ENCODE results near the gene IMPG2.
A peak's percentile ranks its signal among the peaks of the same experiment; 100 is the strongest.

Gene IMPG2

DNA sequence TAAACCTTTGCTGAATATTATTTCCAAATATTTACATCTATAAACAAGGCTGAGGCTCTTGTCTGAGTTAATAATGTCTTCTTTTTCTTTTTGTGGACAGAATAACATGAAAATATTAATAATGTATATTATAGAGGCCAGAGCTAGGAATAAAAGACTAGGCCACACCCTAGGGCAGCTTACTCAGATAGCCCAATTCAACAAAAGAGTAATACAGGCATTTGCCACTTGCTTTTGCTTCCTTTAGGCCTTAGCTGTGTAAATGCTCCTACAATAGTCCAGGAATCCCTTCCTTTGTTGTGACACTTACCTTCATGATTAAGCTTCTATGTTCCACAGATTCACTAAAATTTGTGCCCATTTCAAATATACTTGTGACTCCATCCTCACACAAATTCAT, 16.5 kb downstream of the IMPG2 start:
- H3K4me3 ChIP-seq (ENCODE audit: low read depth, low read length) = no peak overlapping the region
- H3K9me3 ChIP-seq = no peaks in the 10 kb centered on the region
- no peak for DNase-seq
- TF ChIP-seq, protein P1, sequence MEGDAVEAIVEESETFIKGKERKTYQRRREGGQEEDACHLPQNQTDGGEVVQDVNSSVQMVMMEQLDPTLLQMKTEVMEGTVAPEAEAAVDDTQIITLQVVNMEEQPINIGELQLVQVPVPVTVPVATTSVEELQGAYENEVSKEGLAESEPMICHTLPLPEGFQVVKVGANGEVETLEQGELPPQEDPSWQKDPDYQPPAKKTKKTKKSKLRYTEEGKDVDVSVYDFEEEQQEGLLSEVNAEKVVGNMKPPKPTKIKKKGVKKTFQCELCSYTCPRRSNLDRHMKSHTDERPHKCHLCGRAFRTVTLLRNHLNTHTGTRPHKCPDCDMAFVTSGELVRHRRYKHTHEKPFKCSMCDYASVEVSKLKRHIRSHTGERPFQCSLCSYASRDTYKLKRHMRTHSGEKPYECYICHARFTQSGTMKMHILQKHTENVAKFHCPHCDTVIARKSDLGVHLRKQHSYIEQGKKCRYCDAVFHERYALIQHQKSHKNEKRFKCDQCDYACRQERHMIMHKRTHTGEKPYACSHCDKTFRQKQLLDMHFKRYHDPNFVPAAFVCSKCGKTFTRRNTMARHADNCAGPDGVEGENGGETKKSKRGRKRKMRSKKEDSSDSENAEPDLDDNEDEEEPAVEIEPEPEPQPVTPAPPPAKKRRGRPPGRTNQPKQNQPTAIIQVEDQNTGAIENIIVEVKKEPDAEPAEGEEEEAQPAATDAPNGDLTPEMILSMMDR (IDR thresholded peaks at IDR 0.05; ENCODE audit: low read depth, low read length) = no peak
- no peaks in the 10 kb centered on the region for H3K36me3 ChIP-seq
- H3K4me1 ChIP-seq = 0 out of 2 replicates have a peak, but pooled peaks cover 4% of the 10 kb centered on the region
- no peaks in the 10 kb centered on the region for H3K27me3 ChIP-seq

- TF ChIP-seq, protein P1 (IDR thresholded peaks at IDR 0.05; ENCODE audit: low read depth, low read length) = no peak
- no peaks in the 10 kb centered on the region for H3K9me3 ChIP-seq
- H3K27me3 ChIP-seq = no peaks in the 10 kb centered on the region
- H3K4me1 ChIP-seq = 0 out of 2 replicates have a peak, but pooled peaks cover 4% of the 10 kb centered on the region
- no peaks in the 10 kb centered on the region for H3K36me3 ChIP-seq
- no peak overlapping the region for H3K4me3 ChIP-seq (ENCODE audit: low read depth, low read length)
- no peak for DNase-seq
Observed at GRCh38 chr3:101303089-101303731, 17.2 kb downstream of the IMPG2 start.

DNA sequence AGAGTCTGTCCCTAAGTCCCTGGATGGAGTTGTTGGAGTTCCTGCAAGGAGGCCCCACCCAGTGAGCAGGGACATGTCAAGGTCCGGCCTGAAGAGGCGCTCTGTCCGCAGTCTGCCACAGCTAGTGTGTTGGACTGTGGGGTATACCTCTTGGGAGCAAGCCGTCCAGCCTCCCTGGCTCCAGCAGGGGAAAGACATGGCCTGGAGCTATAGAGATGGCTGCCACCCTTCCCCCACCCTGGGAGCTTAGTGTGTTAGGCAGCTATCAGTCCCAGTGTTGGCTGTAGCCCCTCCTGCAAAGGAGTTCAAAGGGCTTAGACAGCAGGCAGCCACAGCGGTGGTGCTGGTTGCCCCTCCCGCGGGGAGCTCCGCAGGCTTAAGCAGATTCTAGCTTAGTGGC, 20.3 kb downstream of the IMPG2 start:
- Histone ChIP-seq H3K4me3 (ENCODE audit: low read depth, low read length) (no peak overlapping the region), H3K27me3 (no peaks in the 10 kb centered on the region), H3K9me3 (no peaks in the 10 kb centered on the region), H3K4me1 (0 out of 2 replicates have a peak, but pooled peaks cover 4% of the 10 kb centered on the region), H3K36me3 (no peaks in the 10 kb centered on the region)
- TF ChIP-seq, protein P1 (IDR thresholded peaks at IDR 0.05; ENCODE audit: low read depth, low read length) = no peak
- peak; percentile 27 for DNase-seq

GRCh38 chr3:101292027-101292426, 28.3 kb downstream of the IMPG2 start:
- TF ChIP-seq, protein P1 (IDR thresholded peaks at IDR 0.05; ENCODE audit: low read depth, low read length) = no peak
- H3K36me3 ChIP-seq = no peaks in the 10 kb centered on the region
- H3K4me3 ChIP-seq (ENCODE audit: low read depth, low read length) = no peak overlapping the region
- DNase-seq = no peak
- no peaks in the 10 kb centered on the region for H3K4me1 ChIP-seq
- H3K27me3 ChIP-seq = no peaks in the 10 kb centered on the region
- H3K9me3 ChIP-seq = no peaks in the 10 kb centered on the region; the same call in 1 of the 2 replicates

DNA sequence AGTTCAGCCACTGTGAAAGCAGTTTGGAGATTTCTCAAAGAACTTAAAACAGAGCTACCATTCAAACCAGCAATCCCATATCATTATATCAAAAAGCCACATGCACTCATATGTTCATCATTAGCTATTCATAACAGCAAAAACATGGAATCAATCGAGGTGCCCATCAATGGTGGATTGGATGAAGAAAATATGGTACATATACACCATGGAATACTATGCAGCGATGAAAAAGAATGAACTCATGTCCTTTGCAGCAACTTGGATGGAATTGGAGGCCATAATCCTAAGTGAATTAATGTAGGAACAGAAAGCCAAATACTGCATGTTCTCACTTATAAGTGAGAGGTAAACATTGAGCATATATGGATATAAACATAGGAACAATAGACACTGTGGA, 32.1 kb downstream of the IMPG2 start:
- Histone ChIP-seq H3K4me3 (ENCODE audit: low read depth, low read length) (no peak overlapping the region), H3K36me3 (no peaks in the 10 kb centered on the region), H3K9me3 (no peaks in the 10 kb centered on the region; the same call in 1 of the 2 replicates), H3K4me1 (no peaks in the 10 kb centered on the region), H3K27me3 (no peaks in the 10 kb centered on the region)
- TF ChIP-seq, protein P1 (IDR thresholded peaks at IDR 0.05; ENCODE audit: low read depth, low read length) = no peak
- DNase-seq = no peak

DNA sequence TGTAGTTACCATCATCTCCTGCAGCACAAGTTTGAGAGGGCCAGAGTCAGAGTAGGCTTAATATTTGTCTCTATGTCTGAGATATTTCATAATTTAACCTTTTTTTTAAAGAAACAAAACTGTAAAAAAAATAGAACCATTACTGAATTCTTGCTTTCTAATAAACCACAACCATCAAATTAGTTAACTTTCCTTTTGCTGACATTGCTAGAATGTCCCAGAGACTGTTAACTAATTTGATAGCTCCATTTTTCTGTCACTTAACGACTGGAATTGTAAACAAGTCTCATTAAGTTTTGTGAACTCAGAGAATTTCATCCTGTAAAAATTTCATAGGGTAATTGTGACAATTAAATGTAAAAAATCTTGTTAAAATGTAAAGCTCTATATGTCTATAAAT, 35.6 kb downstream of the IMPG2 start:
- Histone ChIP-seq H3K27me3 (no peaks in the 10 kb centered on the region), H3K4me1 (no peaks in the 10 kb centered on the region), H3K36me3 (no peaks in the 10 kb centered on the region), H3K9me3 (no peaks in the 10 kb centered on the region; the same call in 1 of the 2 replicates), H3K4me3 (ENCODE audit: low read depth, low read length) (no peak overlapping the region)
- DNase-seq = no peak
- TF ChIP-seq, protein P1 (IDR thresholded peaks at IDR 0.05; ENCODE audit: low read depth, low read length) = no peak
